Ascending aorta (tissue), 2 donors: ENCODE measurements around the gene IER3. TPM values are rescaled to one million over a fixed set of nuclear protein-coding genes. Genes with fewer than 3 reads are reported as not detected.

ENCODE experiments used
- DNase-seq, 2 donors: peaks; one replicate each; pipeline ENCODE4 v3.0.0-alpha.2; 2019; ENCODE audit warnings: low spot score in 2 of 2
- H3K27ac ChIP-seq, 2 donors: fragments of 200-600 bp; sonication (generic); one replicate each; pipeline ENCODE4 v1.5.1; 2016 to 2017; ENCODE audit warnings: mild to moderate bottlenecking in 1 of 2
- H3K27me3 ChIP-seq: fragments of 200-600 bp; sonication (generic); one replicate; pipeline ENCODE4 v1.5.1; 2017
- H3K36me3 ChIP-seq, 2 donors: fragments of 200-600 bp; sonication (generic); one replicate each; pipeline ENCODE4 v1.5.1; 2016
- H3K4me1 ChIP-seq, 2 donors: fragments of 200-600 bp; sonication (generic); one replicate each; pipeline ENCODE4 v1.5.1; 2016 to 2017; ENCODE audit warnings: mild to moderate bottlenecking in 1 of 2
- H3K4me3 ChIP-seq, 2 donors: fragments of 200-600 bp; sonication (generic); one replicate each; pipeline ENCODE4 v1.5.1; 2016 to 2017; ENCODE audit warnings: mild to moderate bottlenecking in 1 of 2
- H3K9me3 ChIP-seq, 2 donors: fragments of 200-600 bp; sonication (generic); one replicate each; pipeline ENCODE4 v1.5.1; 2016
- intact Hi-C: fragments of 100-400 bp; cut with DNase I; formaldehyde crosslinking; loops from one replicate; pipeline ENCODE4 v1.15.1; 2023
- total RNA-seq: library from RNA; depleted of rRNA; stranded (reverse); fragments of >200 nt; gene quantifications from one replicate; pipeline ENCODE4 v1.1.0, GENCODE V29; 2016
- TF ChIP-seq, protein P1 (sequence below), 3 experiments: fragments of 200-600 bp in 2 of 3; fragments of 450-650 bp in 1 of 3; sonication (generic) in 2 of 3; IDR thresholded peaks; one replicate each; pipeline ENCODE4 v1.5.1; 2016 to 2019; ENCODE audit warnings: antibody characterized with exemption in 3 of 3, mild to moderate bottlenecking in 1 of 3, moderate library complexity in 1 of 3

Gene IER3
- total RNA-seq, 1 donor from 2014 or later, result 51.9 TPM

DNA sequence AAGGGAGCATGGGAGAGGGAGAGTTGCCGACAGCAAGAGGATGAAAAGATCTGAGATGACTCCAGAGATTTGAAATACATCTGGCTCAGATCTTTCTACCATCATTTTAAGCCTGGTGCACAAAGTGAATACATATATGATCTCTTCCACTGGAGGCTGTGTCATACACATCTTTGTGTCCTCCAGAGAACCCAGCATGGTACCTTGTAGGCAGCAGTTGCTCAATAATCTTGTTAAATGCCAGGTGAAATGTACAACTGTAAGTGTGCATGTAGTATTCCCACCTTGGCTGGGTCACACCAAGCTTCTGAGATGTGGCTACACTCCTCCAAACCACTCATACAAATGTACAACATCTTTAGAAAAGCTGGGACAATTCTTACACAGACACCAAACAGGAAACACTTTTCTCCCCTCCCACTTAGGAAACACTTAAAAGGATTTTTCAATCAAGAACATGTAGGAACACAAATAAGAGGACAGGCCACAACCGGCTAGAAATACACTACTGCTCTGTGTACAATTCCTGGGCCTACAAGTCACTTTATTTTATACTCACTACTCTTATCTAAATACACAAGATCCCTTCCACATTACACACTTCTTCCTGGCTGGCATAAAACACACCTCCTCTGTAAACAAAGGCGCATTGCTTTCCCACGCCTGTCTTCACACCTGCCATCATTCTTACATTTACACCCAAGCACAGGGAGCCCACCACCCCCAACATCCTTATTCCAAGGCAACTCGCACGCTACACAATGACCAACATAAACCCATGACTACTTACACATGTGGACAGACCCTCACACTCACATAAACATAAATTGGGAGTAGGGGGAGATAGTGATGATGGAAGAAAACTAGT, 3.8 kb upstream of the IER3 start:
- intact Hi-C loops, result loop anchor here (10.0 kb wide), 1 partner anchor 657 kb away; the partner anchor contains the start of gene MICA
- no peak overlapping the region for H3K4me3 ChIP-seq
- H3K4me1 ChIP-seq, result peaks cover 8 to 16% of the 10 kb centered on the region in 2 donors
- H3K27ac ChIP-seq, result peak overlapping the region in 1 of 2 donors; percentile 17
- no peaks in the 10 kb centered on the region for H3K9me3 ChIP-seq
- H3K27me3 ChIP-seq, result no peaks in the 10 kb centered on the region
- H3K36me3 ChIP-seq, result no peaks in the 10 kb centered on the region
- DNase-seq, result no peak
- TF ChIP-seq, protein P1, sequence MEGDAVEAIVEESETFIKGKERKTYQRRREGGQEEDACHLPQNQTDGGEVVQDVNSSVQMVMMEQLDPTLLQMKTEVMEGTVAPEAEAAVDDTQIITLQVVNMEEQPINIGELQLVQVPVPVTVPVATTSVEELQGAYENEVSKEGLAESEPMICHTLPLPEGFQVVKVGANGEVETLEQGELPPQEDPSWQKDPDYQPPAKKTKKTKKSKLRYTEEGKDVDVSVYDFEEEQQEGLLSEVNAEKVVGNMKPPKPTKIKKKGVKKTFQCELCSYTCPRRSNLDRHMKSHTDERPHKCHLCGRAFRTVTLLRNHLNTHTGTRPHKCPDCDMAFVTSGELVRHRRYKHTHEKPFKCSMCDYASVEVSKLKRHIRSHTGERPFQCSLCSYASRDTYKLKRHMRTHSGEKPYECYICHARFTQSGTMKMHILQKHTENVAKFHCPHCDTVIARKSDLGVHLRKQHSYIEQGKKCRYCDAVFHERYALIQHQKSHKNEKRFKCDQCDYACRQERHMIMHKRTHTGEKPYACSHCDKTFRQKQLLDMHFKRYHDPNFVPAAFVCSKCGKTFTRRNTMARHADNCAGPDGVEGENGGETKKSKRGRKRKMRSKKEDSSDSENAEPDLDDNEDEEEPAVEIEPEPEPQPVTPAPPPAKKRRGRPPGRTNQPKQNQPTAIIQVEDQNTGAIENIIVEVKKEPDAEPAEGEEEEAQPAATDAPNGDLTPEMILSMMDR (IDR thresholded peaks at IDR 0.05), result no peak

DNA sequence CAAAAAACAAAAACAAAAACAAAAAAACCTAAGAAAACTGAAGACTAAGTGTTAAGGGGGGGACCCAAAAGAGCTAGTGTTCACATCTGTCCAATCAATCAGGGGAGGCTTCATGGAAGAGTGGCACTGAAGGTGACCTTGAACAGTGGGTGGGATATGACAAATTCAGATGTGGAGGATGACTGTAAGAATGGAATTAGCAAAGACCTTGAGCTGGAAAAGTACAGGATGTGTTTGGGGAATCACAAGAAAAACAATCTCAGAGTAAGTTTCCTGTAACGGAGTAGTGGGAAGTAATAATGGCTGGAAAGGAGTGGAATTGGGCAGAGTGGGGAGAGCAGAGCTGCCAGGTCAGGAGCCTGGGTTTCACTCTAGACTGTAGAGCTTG, 2.9 kb upstream of the IER3 start:
- intact Hi-C loops, result loop anchor here (10.0 kb wide), 1 partner anchor 658 kb away; the partner anchor contains the start of gene MICA
- H3K4me1 ChIP-seq, result peaks cover 4 to 10% of the 10 kb centered on the region in 2 donors
- no peaks in the 10 kb centered on the region for H3K27me3 ChIP-seq
- H3K4me3 ChIP-seq, result no peak overlapping the region
- TF ChIP-seq, protein P1 (IDR thresholded peaks at IDR 0.05), result no peak
- H3K36me3 ChIP-seq, result no peaks in the 10 kb centered on the region
- peak overlapping the region in 1 of 2 donors; percentile 14 for H3K27ac ChIP-seq
- no peak for DNase-seq
- no peaks in the 10 kb centered on the region for H3K9me3 ChIP-seq

DNA sequence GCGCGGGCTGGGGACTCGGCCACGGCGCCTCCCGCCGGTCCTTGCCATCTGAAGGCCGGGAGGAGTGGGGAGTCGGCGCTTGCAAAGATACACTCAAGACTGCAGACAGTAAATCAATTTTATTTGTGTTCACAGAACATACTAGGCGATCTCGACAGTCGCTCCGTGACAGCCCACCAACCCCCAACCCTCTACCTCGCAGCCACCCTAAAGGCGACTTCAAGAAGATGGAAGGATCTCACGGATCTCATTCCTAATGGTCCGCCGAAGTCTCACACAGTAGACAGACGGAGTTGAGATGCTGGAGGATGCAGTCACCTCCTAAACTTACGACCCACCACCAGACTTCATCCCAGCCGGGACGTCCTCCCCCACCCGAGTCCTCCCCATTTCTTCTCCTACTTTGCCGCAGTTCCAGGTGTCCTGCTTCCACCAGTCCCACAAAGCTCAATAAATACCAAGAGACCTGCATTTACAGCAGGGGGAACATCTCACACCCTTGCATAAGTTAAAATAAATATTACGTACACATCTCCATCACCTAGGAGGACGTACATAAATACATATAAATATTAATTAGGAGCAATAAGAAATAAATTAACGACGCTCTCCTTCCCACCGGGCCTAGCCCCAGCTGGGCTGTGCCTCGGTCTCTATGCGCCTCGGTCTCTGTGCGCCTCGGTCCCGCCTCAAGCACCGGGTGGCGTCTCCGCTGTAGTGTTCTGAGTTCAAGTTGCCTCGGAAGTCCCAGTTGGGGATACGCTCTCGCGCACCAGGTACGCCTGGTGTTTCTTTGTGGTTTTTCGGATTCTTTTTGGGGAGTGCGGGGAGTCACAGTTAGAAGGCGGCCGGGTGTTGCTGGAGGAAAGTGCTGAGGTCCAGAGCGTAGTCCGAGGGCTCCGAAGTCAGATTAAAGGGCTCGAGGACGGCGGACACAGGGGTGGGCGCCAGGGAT, 971 bp downstream of the IER3 start:
- peak overlapping the region; percentile 94 to 97 for H3K27ac ChIP-seq
- no peaks in the 10 kb centered on the region for H3K9me3 ChIP-seq
- DNase-seq, result peak in 1 of 2 donors; percentile 69
- TF ChIP-seq, protein P1 (IDR thresholded peaks at IDR 0.05), result no peak
- H3K4me3 ChIP-seq, result peak overlapping the region; percentile 89 to 91
- H3K27me3 ChIP-seq, result no peaks in the 10 kb centered on the region
- H3K36me3 ChIP-seq, result peaks cover 20 to 29% of the 10 kb centered on the region in 2 donors
- peaks cover 8 to 22% of the 10 kb centered on the region in 2 donors for H3K4me1 ChIP-seq
- intact Hi-C loops, result loop anchor here (1.0 to 10.0 kb wide), 6 partner anchors 9 to 661 kb away; partner anchors contain the start of genes MICA, MRPS18B, PPP1R10 and VARS2

DNA sequence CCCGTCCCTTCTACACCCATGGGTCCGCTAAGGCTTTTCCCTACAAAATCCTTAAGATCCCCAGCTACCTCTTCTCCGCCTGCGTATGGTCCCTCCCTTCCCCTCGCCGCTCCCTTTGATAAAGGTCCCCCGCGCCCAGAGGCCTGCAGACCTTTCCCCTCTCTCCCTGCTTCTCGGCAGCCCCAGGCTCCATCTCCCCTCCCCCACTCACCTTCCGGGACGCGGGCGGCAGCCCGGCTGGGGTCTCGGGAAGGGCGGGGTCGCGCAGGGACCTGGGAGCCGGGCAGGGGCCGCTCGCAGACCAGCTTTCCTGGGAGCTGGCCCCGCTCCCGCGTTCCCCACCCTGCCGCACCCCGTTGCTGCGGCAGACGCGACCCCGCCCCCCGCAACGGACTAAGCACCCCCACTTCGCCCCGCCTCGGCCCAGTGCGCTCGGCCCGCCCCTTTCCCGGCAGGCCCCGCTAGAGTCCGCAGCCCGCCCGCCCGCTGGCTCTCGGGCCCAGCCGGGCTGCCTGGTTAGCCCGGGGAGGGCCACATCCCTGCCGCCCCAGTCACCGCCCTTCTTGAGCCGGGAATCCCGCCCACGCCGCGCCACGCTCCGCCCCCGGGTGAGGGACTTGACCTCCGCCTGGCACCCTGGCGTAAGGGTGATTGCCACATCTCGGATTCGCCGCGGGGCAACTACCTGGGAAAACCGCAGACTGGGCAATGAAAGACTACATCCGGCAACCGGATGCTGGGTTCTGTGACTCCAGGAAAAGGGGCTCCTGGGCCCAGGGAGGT, 1.8 kb downstream of the IER3 start, which contains the start of gene FLOT1:
TSS of gene FLOT1 (minus strand) at position 372 of the 783 bp plus-strand sequence. CDS start 498 bp downstream, outside the sequence.
- Histone ChIP-seq H3K9me3 (no peaks in the 10 kb centered on the region), H3K4me1 (peaks cover 8 to 22% of the 10 kb centered on the region in 2 donors), H3K27ac (peak within 1 kb of the TSS; percentile 94 to 97), H3K36me3 (peaks cover 26 to 37% of the 10 kb centered on the region in 2 donors), H3K4me3 (peak within 1 kb of the TSS; percentile 89 to 91), H3K27me3 (no peaks in the 10 kb centered on the region)
- intact Hi-C loops, result loop anchor here (1.0 to 10.0 kb wide), 6 partner anchors 21 to 662 kb away; partner anchors contain the start of genes MICA, MRPS18B, PPP1R10 and VARS2
- TF ChIP-seq, protein P1 (IDR thresholded peaks at IDR 0.05), result no peak
- peak; percentile 95 to 99 for DNase-seq
